ENCODE results near the gene KIF21A. TPM values are rescaled to one million over a fixed set of nuclear protein-coding genes. Genes with fewer than 3 reads are reported as not detected.

KIF21A gene
- total RNA-seq, 1 donor from 2014 or later, result 54.8 TPM

DNA sequence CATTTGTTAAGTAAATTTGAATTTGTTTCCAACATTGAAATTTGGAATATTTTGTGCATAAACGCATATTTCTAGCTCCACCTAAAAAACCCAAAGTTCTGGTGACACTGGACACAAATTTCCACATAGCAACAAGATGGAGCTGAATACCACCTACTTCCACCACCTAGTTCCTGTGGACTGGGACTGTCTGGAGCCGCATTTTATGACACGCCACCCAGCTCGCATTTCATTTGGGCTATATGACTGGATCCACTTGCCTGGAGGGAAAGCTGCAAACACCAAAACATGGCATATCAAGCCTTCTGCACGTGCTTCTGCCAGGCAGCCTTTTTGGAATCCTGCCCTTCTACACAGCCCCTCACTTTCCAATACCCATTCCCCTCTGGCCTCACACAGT is 173.4 kb downstream of the KIF21A start:
- TF ChIP-seq CTCF (conservative IDR thresholded peaks at IDR 0.05), result no peak
- no peaks in the 10 kb centered on the region for H3K4me1 Mint-ChIP-seq
- no peaks in the 10 kb centered on the region for H3K27me3 Mint-ChIP-seq (ENCODE audit: low read depth)

GRCh38 chr12:39267886-39268285 is 175.0 kb downstream of the KIF21A start:
- TF ChIP-seq CTCF (conservative IDR thresholded peaks at IDR 0.05), result no peak
- no peak overlapping the region for H3K27ac Mint-ChIP-seq (ENCODE audit: unreplicated experiment)

More for the DNA sequence above, 173.4 kb downstream of the KIF21A start:
- no peaks in the 10 kb centered on the region for H3K9me3 Mint-ChIP-seq
- DNase-seq (ENCODE audit: low read depth, low spot score), result no peak
- no peaks in the 10 kb centered on the region for H3K36me3 Mint-ChIP-seq (ENCODE audit: low read depth)
- no peak overlapping the region for H3K27ac Mint-ChIP-seq (ENCODE audit: unreplicated experiment)
- no peak overlapping the region for H3K4me3 Mint-ChIP-seq

DNA sequence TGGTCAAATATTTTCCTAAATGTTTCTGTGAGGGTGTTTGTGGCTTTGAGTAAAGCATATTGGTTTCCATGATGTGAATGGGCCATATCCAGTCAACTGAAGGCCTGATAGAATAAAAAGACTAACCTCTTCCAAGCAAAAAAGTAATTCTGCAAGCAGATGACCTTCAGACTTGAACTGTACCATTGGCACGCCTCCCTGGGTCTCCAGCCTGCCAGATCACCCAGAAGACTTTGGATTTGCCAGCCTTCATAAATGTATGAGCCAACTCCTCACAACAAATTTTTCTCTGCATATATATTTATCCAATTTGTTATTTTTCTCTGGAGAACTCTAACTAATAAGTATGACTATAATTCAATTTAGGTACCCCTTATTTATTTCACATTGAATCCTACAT is 190.3 kb downstream of the KIF21A start:
- Mint-ChIP-seq H3K36me3 (ENCODE audit: low read depth) (no peaks in the 10 kb centered on the region), H3K4me3 (no peak overlapping the region), H3K4me1 (no peaks in the 10 kb centered on the region), H3K27ac (ENCODE audit: unreplicated experiment) (no peak overlapping the region), H3K27me3 (ENCODE audit: low read depth) (no peaks in the 10 kb centered on the region), H3K9me3 (no peaks in the 10 kb centered on the region)
- no peak for TF ChIP-seq CTCF (conservative IDR thresholded peaks at IDR 0.05)
- DNase-seq (ENCODE audit: low read depth, low spot score), result no peak

More at GRCh38 chr12:39267886-39268285, 175.0 kb downstream of the KIF21A start:
- Mint-ChIP-seq H3K4me3 (no peak overlapping the region), H3K36me3 (ENCODE audit: low read depth) (no peaks in the 10 kb centered on the region), H3K27me3 (ENCODE audit: low read depth) (no peaks in the 10 kb centered on the region), H3K4me1 (no peaks in the 10 kb centered on the region), H3K9me3 (peaks cover 2% of the 10 kb centered on the region)
- no peak for DNase-seq (ENCODE audit: low read depth, low spot score)

Other genes with a start within 250 kb of the KIF21A start
- gene ABCD2, start 176.7 kb upstream of the KIF21A start, total RNA-seq, result 0.70 and 0.80 TPM in 2 replicates